ENCODE measurements around the gene KDM6A. TPM values are rescaled to one million over a fixed set of nuclear protein-coding genes. Genes with fewer than 3 reads are reported as not detected.

KDM6A gene
- total RNA-seq, 1 experiment from 2014 or later = 40.9 TPM

- ChIA-PET POLR2A (ENCODE audit: low non-redundant PET) (no interaction called here), CTCF (no interaction called here)
- H3K9me3 ChIP-seq (ENCODE audit: low read depth, low read length, poor library complexity, severe bottlenecking) = peaks cover 16% of the 10 kb centered on the region
- BruUV-seq (replicated peaks) = no TSS peak
- no peak overlapping the region for H3K4me3 ChIP-seq (ENCODE audit: low read depth, low read length, poor library complexity, severe bottlenecking)
- DNase-seq (ENCODE audit: low spot score) = no peak
- H3K27ac ChIP-seq (ENCODE audit: low read depth, low read length, poor library complexity, severe bottlenecking) = no peak overlapping the region
- TF ChIP-seq EZH2 (IDR thresholded peaks at IDR 0.05; ENCODE audit: borderline replicate concordance, low read depth, low read length, poor library complexity, severe bottlenecking) = no peak
- TF ChIP-seq CTCF (conservative IDR thresholded peaks at IDR 0.05; ENCODE audit: low read depth, low read length) = no peak
- intact Hi-C loops (cut with micrococcal nuclease; ENCODE audit: unreplicated experiment) = no loop called here
- H3K36me3 ChIP-seq (ENCODE audit: insufficient read depth, low read length, poor library complexity, severe bottlenecking) = peaks cover 5% of the 10 kb centered on the region
- H3K4me1 ChIP-seq (ENCODE audit: insufficient read depth, low read length, poor library complexity, severe bottlenecking) = no peaks in the 10 kb centered on the region
- no peaks in the 10 kb centered on the region for H3K27me3 ChIP-seq (replicated peaks; ENCODE audit: insufficient read depth, low read depth, low read length, poor library complexity)
Observed at GRCh38 chrX:44978976-44979375, 106.0 kb downstream of the KDM6A start.

GRCh38 chrX:44980403-44980802 is 107.4 kb downstream of the KDM6A start:
- H3K9me3 ChIP-seq (ENCODE audit: low read depth, low read length, poor library complexity, severe bottlenecking) = peaks cover 12% of the 10 kb centered on the region
- H3K4me3 ChIP-seq (ENCODE audit: low read depth, low read length, poor library complexity, severe bottlenecking) = no peak overlapping the region
- intact Hi-C loops (cut with micrococcal nuclease; ENCODE audit: unreplicated experiment) = no loop called here
- ChIA-PET CTCF (no interaction called here), POLR2A (ENCODE audit: low non-redundant PET) (no interaction called here)
- no peaks in the 10 kb centered on the region for H3K27me3 ChIP-seq (replicated peaks; ENCODE audit: insufficient read depth, low read depth, low read length, poor library complexity)
- no TSS peak for BruUV-seq (replicated peaks)
- no peak for DNase-seq (ENCODE audit: low spot score)
- no peak for TF ChIP-seq EZH2 (IDR thresholded peaks at IDR 0.05; ENCODE audit: borderline replicate concordance, low read depth, low read length, poor library complexity, severe bottlenecking)
- no peak for TF ChIP-seq CTCF (conservative IDR thresholded peaks at IDR 0.05; ENCODE audit: low read depth, low read length)
- H3K27ac ChIP-seq (ENCODE audit: low read depth, low read length, poor library complexity, severe bottlenecking) = no peak overlapping the region
- H3K4me1 ChIP-seq (ENCODE audit: insufficient read depth, low read length, poor library complexity, severe bottlenecking) = no peaks in the 10 kb centered on the region
- peaks cover 5% of the 10 kb centered on the region for H3K36me3 ChIP-seq (ENCODE audit: insufficient read depth, low read length, poor library complexity, severe bottlenecking)

- Histone ChIP-seq H3K4me1 (ENCODE audit: insufficient read depth, low read length, poor library complexity, severe bottlenecking) (no peaks in the 10 kb centered on the region), H3K9me3 (ENCODE audit: low read depth, low read length, poor library complexity, severe bottlenecking) (peaks cover 7% of the 10 kb centered on the region), H3K27me3 (replicated peaks; ENCODE audit: insufficient read depth, low read depth, low read length, poor library complexity) (no peaks in the 10 kb centered on the region), H3K36me3 (ENCODE audit: insufficient read depth, low read length, poor library complexity, severe bottlenecking) (peaks cover under 1% of the 10 kb centered on the region), H3K27ac (ENCODE audit: low read depth, low read length, poor library complexity, severe bottlenecking) (no peak overlapping the region), H3K4me3 (ENCODE audit: low read depth, low read length, poor library complexity, severe bottlenecking) (no peak overlapping the region)
- BruUV-seq (replicated peaks) = no TSS peak
- no peak for DNase-seq (ENCODE audit: low spot score)
- TF ChIP-seq EZH2 (IDR thresholded peaks at IDR 0.05; ENCODE audit: borderline replicate concordance, low read depth, low read length, poor library complexity, severe bottlenecking) (no peak), CTCF (conservative IDR thresholded peaks at IDR 0.05; ENCODE audit: low read depth, low read length) (no peak)
- CTCF ChIA-PET = no interaction called here
- POLR2A ChIA-PET (ENCODE audit: low non-redundant PET) = no interaction called here
- intact Hi-C loops (cut with micrococcal nuclease; ENCODE audit: unreplicated experiment) = no loop called here
Observed at GRCh38 chrX:44980883-44981282, 107.9 kb downstream of the KDM6A start.

Measured in A673 (cell line).